ENCODE results near the gene RAET1E. TPM values are rescaled to one million over a fixed set of nuclear protein-coding genes. Genes with fewer than 3 reads are reported as not detected.

The RAET1E gene
- total and polyA plus RNA-seq, 2 donors (not counting 3 experiments of a cell fraction or from before 2014, with no cell fraction given), result 0.04 TPM; not detected in 1

GRCh38 chr6:149852180-149852579 lies 45.7 kb downstream of the RAET1E start:
- H3K4me1 ChIP-seq (ENCODE audit: control insufficient read depth, extremely low read depth, insufficient read depth, low read length), result peaks cover 65% of the 10 kb centered on the region
- BruUV-seq (replicated peaks), result no TSS peak

More at GRCh38 chr6:149852180-149852579, 45.7 kb downstream of the RAET1E start:
- peak overlapping the region; percentile 34 to 58 (median 44) for H3K4me3 ChIP-seq (replicated peaks in 1 of 3; ENCODE audit: insufficient read depth in 1 of 3, low read depth in 1 of 3, low read length in 3 of 3)
- H3K36me3 ChIP-seq (ENCODE audit: control insufficient read depth in 2 of 2, extremely low read depth in 1 of 2, insufficient read depth in 2 of 2, low read length in 2 of 2), result no peaks in the 10 kb centered on the region
- dilution Hi-C loops (cut with MboI; ENCODE audit: extremely low pct_ligation_motif_present, low sequenced_read_pairs), result no loop called here
- intact Hi-C loops (cut with micrococcal nuclease), result no loop called here
- CTCF ChIA-PET, result no interaction called here
- H3K4me2 ChIP-seq (ENCODE audit: insufficient read depth, low read length), result peak overlapping the region; percentile 97
- POLR2A ChIA-PET, result no interaction called here
- no peaks in the 10 kb centered on the region for H3K27me3 ChIP-seq (ENCODE audit: control insufficient read depth in 2 of 2, insufficient read depth in 2 of 2, low read length in 2 of 2)
- peaks cover 26% of the 10 kb centered on the region for H3K79me2 ChIP-seq (ENCODE audit: control insufficient read depth, insufficient read depth, low read length)
- H3K9ac ChIP-seq (replicated peaks; ENCODE audit: extremely low read depth, insufficient read depth, low read length), result peak overlapping the region; percentile 78
- peak overlapping the region; percentile 74 for H3K27ac ChIP-seq (ENCODE audit: insufficient read depth, low read depth, low read length)
- DNase-seq (ENCODE audit: low read depth, low spot score) (peak; percentile 71), FAIRE-seq (peak; percentile 73)
- no peaks in the 10 kb centered on the region for H3K9me3 ChIP-seq (replicated peaks; ENCODE audit: control insufficient read depth, insufficient read depth, low read length)
- TF ChIP-seq, protein P1, sequence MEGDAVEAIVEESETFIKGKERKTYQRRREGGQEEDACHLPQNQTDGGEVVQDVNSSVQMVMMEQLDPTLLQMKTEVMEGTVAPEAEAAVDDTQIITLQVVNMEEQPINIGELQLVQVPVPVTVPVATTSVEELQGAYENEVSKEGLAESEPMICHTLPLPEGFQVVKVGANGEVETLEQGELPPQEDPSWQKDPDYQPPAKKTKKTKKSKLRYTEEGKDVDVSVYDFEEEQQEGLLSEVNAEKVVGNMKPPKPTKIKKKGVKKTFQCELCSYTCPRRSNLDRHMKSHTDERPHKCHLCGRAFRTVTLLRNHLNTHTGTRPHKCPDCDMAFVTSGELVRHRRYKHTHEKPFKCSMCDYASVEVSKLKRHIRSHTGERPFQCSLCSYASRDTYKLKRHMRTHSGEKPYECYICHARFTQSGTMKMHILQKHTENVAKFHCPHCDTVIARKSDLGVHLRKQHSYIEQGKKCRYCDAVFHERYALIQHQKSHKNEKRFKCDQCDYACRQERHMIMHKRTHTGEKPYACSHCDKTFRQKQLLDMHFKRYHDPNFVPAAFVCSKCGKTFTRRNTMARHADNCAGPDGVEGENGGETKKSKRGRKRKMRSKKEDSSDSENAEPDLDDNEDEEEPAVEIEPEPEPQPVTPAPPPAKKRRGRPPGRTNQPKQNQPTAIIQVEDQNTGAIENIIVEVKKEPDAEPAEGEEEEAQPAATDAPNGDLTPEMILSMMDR (IDR thresholded peaks at IDR 0.05; ENCODE audit: extremely low read depth in 1 of 2, insufficient read depth in 1 of 2, low read depth in 1 of 2, low read length in 2 of 2), result no peak
- TF ChIP-seq POLR2AphosphoS5 (IDR thresholded peaks at IDR 0.05; ENCODE audit: insufficient read depth, low read depth, low read length), result peak; percentile 67
- TF ChIP-seq JUN (IDR thresholded peaks at IDR 0.05; ENCODE audit: borderline replicate concordance, insufficient read depth, insufficient read length, low read depth), result no peak
- TF ChIP-seq, protein P2, sequence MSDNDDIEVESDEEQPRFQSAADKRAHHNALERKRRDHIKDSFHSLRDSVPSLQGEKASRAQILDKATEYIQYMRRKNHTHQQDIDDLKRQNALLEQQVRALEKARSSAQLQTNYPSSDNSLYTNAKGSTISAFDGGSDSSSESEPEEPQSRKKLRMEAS (IDR thresholded peaks at IDR 0.05; ENCODE audit: insufficient read depth, insufficient read length), result no peak
- TF ChIP-seq GATA2 (IDR thresholded peaks at IDR 0.05; ENCODE audit: insufficient read depth, insufficient read length, low read depth, low read length), result peak; percentile 58
- peak; percentile 61 for TF ChIP-seq POLR2A (IDR thresholded peaks at IDR 0.05; ENCODE audit: low read depth, low read length)
- TF ChIP-seq EZH2 (IDR thresholded peaks at IDR 0.05; ENCODE audit: borderline replicate concordance, low read depth, low read length, severe bottlenecking), result no peak
- peak; percentile 44 for TF ChIP-seq MYC (IDR thresholded peaks at IDR 0.05; ENCODE audit: low read depth, low read length)
- TF ChIP-seq FOS (IDR thresholded peaks at IDR 0.05; ENCODE audit: borderline replicate concordance, insufficient read depth, low read length), result no peak
- H2AFZ ChIP-seq (ENCODE audit: low read depth, low read length), result peak overlapping the region; percentile 16
- H3K9me1 ChIP-seq (replicated peaks; ENCODE audit: control insufficient read depth, extremely low read depth, insufficient read depth, low read length), result no peaks in the 10 kb centered on the region
- no peaks in the 10 kb centered on the region for H4K20me1 ChIP-seq (replicated peaks; ENCODE audit: control insufficient read depth, extremely low read depth, insufficient read depth, low read length)
